A673 (cell line): Measurements from ENCODE around the gene CPAMD8. TPM values are rescaled to one million over a fixed set of nuclear protein-coding genes. Genes with fewer than 3 reads are reported as not detected.
A peak's percentile ranks its signal among the peaks of the same experiment; 100 is the strongest.

Experiments used
- BruUV-seq: library from RNA; stranded (reverse); fragments of 400-500 nt; replicated peaks from 2 replicates; lab custom pipeline; 2021; lab: Mats Ljungman, UMichigan
- CTCF ChIA-PET: fragments of 300-600 bp; sonication (Branson Sonifier 250); formaldehyde crosslinking; loops from one replicate; lab custom pipeline; 2022; ENCODE audit warnings: antibody characterized with exemption; lab: Charles Lee
- POLR2A ChIA-PET: fragments of 300-600 bp; sonication (Branson Sonifier 250); formaldehyde crosslinking; loops from one replicate; lab custom pipeline; 2022; ENCODE audit warnings: antibody characterized with exemption; ENCODE audit not compliant: low non-redundant PET; lab: Charles Lee
- DNase-seq: peaks from one replicate; pipeline ENCODE4 v3.0.0-alpha.2; 2015; ENCODE audit warnings: low spot score
- H3K27ac ChIP-seq: fragments of 200-600 bp; sonication (generic); 2 replicates; pipeline ENCODE4 v1.5.1; 2016; ENCODE audit warnings: mixed run types, low read depth, mild to moderate bottlenecking, mixed read lengths, antibody characterized with exemption, low read length; ENCODE audit not compliant: poor library complexity, severe bottlenecking
- H3K27me3 ChIP-seq: fragments of 200-600 bp; sonication (generic); replicated peaks from 2 replicates; pipeline ENCODE4 v1.6.1; 2017; ENCODE audit warnings: mixed run types, low read depth, mild to moderate bottlenecking, mixed read lengths, antibody characterized with exemption, low read length; ENCODE audit not compliant: insufficient read depth, poor library complexity
- H3K36me3 ChIP-seq: fragments of 200-600 bp; sonication (generic); 2 replicates; pipeline ENCODE4 v1.6.1; 2016; ENCODE audit warnings: mixed run types, mild to moderate bottlenecking, mixed read lengths, antibody characterized with exemption, low read length; ENCODE audit not compliant: insufficient read depth, poor library complexity, severe bottlenecking
- H3K4me1 ChIP-seq: fragments of 200-600 bp; sonication (generic); 2 replicates; pipeline ENCODE4 v1.6.1; 2017; ENCODE audit warnings: mixed run types, mild to moderate bottlenecking, mixed read lengths, antibody characterized with exemption, low read length; ENCODE audit not compliant: insufficient read depth, poor library complexity, severe bottlenecking
- H3K4me3 ChIP-seq: fragments of 200-600 bp; sonication (generic); 2 replicates; pipeline ENCODE4 v1.5.1; 2016; ENCODE audit warnings: low read depth, mixed run types, mild to moderate bottlenecking, mixed read lengths, low read length; ENCODE audit not compliant: poor library complexity, severe bottlenecking
- H3K9me3 ChIP-seq: fragments of 200-600 bp; sonication (generic); 2 replicates; pipeline ENCODE4 v1.6.1; 2016; ENCODE audit warnings: mixed run types, low read depth, mild to moderate bottlenecking, mixed read lengths, antibody characterized with exemption, low read length; ENCODE audit not compliant: poor library complexity, severe bottlenecking
- EZH2 ChIP-seq: fragments of 200-600 bp; sonication (generic); IDR thresholded peaks from 2 replicates; pipeline ENCODE4 v1.6.1; 2017; ENCODE audit warnings: borderline replicate concordance, low read depth, mild to moderate bottlenecking, mixed read lengths, antibody characterized with exemption, low read length; ENCODE audit not compliant: poor library complexity, severe bottlenecking
- intact Hi-C: fragments of 100-400 bp; cut with micrococcal nuclease; formaldehyde crosslinking; loops from one replicate; pipeline ENCODE4 v1.10.0; 2022; ENCODE audit not compliant: unreplicated experiment
- total RNA-seq: library from RNA; stranded (reverse); gene quantifications from 2 replicates; pipeline ENCODE4 v1.2.3, GENCODE V29; 2021
- TF ChIP-seq, protein P1 (sequence below): fragments of 300-800, 200-600 bp; sonication (generic); conservative IDR thresholded peaks from 2 replicates; pipeline ENCODE4 v1.5.1; 2017; ENCODE audit warnings: low read depth, mild to moderate bottlenecking, antibody characterized with exemption, low read length, moderate library complexity, mixed read lengths

CPAMD8 gene
- total RNA-seq, 1 experiment from 2014 or later: 0.82 TPM

DNA sequence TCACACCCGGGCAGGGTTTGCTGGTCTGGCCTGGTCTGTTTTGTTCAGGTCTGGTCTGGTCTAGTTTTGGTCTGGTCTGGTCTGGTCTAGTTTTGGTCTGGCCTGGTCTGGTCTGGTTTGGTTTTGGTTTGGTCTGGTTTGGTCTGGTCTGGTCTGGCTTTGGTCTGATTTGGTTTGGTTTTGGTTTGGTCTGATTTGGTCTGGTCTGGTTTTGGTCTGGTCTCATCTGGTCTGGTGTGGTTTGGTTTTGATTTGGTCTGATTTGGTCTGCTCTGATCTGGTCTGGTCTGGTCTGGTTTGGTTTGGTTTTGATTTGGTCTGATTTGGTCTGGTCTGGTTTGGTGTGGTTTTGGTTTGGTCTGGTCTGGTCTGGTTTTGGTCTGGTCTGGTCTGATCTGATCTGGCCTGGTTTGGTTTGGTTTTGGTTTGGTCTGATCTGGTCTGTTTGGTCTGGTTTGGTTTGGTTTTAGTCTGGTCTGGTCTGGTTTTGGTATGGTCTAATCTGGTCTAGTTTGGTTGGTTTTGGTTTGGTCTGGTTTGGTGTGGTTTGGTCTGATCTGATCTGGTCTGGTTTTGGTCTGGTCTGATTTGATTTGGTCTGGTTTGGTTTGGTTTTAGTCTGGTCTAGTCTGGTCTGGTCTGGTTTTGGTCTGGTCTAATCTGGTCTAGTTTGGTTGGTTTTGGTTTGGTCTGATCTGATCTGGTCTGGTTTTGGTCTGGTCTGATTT is 152.2 kb downstream of the CPAMD8 start:
- DNase-seq: no peak
- POLR2A ChIA-PET: interaction anchor here (0.8 kb wide), 1 partner anchor 190 kb away, joined by 5 read pairs; no protein-coding TSS in a partner anchor
- TF ChIP-seq, protein P1, sequence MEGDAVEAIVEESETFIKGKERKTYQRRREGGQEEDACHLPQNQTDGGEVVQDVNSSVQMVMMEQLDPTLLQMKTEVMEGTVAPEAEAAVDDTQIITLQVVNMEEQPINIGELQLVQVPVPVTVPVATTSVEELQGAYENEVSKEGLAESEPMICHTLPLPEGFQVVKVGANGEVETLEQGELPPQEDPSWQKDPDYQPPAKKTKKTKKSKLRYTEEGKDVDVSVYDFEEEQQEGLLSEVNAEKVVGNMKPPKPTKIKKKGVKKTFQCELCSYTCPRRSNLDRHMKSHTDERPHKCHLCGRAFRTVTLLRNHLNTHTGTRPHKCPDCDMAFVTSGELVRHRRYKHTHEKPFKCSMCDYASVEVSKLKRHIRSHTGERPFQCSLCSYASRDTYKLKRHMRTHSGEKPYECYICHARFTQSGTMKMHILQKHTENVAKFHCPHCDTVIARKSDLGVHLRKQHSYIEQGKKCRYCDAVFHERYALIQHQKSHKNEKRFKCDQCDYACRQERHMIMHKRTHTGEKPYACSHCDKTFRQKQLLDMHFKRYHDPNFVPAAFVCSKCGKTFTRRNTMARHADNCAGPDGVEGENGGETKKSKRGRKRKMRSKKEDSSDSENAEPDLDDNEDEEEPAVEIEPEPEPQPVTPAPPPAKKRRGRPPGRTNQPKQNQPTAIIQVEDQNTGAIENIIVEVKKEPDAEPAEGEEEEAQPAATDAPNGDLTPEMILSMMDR: no peak
- no peak for TF ChIP-seq EZH2
- CTCF ChIA-PET: no interaction called here
- no TSS peak for BruUV-seq
- Histone ChIP-seq H3K9me3 (no peaks in the 10 kb centered on the region), H3K4me1 (no peaks in the 10 kb centered on the region), H3K4me3 (no peak overlapping the region), H3K36me3 (peaks cover 54% of the 10 kb centered on the region), H3K27ac (peak overlapping the region; percentile 46), H3K27me3 (no peaks in the 10 kb centered on the region)
- intact Hi-C loops: no loop called here

DNA sequence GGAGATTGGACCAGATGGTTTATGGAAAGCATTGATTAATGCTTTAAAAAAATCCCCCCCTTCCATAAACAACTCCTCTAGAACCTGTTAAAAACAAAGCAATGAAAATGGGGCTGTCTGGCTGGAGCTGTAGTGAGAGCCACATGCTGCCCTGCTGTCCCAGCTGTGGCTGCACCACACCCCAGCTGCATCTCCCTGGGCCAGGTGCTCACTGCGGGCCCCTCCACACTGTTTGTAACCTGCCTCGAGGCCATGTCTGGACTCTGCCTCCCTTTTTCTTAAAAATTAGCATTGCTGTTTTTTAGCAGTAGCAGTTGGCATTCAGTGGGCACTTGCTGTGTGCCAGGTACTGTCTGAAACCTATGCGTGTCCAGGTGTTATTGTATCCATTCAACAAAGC is 153.0 kb downstream of the CPAMD8 start:
- ChIA-PET CTCF (no interaction called here), POLR2A (interaction anchor here (0.8 kb wide), 1 partner anchor 189 kb away, joined by 5 read pairs; no protein-coding TSS in a partner anchor)
- intact Hi-C loops: no loop called here
- H3K27me3 ChIP-seq: no peaks in the 10 kb centered on the region
- DNase-seq: no peak
- BruUV-seq: no TSS peak
- no peak overlapping the region for H3K27ac ChIP-seq
- no peaks in the 10 kb centered on the region for H3K9me3 ChIP-seq
- peaks cover 47% of the 10 kb centered on the region for H3K36me3 ChIP-seq
- H3K4me3 ChIP-seq: no peak overlapping the region
- no peaks in the 10 kb centered on the region for H3K4me1 ChIP-seq
- TF ChIP-seq EZH2: no peak
- TF ChIP-seq, protein P1: no peak

DNA sequence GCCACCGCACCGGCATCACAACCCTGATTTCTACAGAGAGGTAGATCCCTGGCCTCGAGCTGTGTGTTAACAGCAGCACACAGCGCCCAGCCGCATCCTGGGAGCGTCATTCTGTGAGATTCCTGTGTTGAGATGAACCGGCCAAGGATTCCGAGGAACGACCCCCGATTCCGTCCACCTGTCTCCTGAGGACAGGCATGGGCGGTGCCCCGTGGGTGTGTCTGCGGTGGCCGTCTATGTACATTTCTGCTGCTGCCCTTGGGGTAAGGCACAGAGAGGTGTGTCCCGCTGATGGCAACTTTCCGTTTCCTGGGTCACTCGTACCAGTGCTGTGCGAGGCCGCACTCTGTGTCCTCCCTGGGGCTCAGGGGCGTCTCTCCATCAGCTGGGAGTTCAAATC is 153.9 kb downstream of the CPAMD8 start:
- no peaks in the 10 kb centered on the region for H3K4me1 ChIP-seq
- no peak overlapping the region for H3K4me3 ChIP-seq
- ChIA-PET CTCF (no interaction called here), POLR2A (no interaction called here)
- H3K9me3 ChIP-seq: no peaks in the 10 kb centered on the region
- peaks cover 40% of the 10 kb centered on the region for H3K36me3 ChIP-seq
- H3K27ac ChIP-seq: no peak overlapping the region
- no peaks in the 10 kb centered on the region for H3K27me3 ChIP-seq
- DNase-seq: no peak
- no peak for TF ChIP-seq EZH2
- TF ChIP-seq, protein P1: no peak
- BruUV-seq: no TSS peak
- intact Hi-C loops: no loop called here
